ENCODE measurements around the gene UMODL1.
"Not testable (repeated sequence)": the region's sequence is repeated elsewhere in the genome, so short reads cannot be mapped to it uniquely, and the experiment has no call there.

The UMODL1 gene

DNA sequence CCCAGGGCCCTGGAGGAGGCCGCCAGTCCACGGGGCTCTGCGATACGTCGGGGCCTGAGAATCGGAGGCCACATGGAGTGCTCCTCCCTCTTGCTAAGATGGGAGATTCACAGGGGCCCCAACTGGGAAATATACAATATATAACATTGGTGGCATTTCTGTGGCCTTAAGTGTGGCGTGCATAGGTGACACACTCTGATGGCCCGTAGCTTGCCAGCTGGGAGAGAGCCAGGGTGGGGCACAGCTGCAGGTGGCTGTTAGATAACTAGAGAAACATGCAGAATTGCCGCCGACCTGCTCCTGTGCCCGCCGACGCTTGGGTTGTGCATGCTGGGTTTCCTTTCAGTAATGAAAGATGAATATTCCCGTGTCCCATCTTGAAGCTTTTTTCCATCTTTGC lies 30.1 kb downstream of the UMODL1 start:
- no peak for DNase-seq

DNA sequence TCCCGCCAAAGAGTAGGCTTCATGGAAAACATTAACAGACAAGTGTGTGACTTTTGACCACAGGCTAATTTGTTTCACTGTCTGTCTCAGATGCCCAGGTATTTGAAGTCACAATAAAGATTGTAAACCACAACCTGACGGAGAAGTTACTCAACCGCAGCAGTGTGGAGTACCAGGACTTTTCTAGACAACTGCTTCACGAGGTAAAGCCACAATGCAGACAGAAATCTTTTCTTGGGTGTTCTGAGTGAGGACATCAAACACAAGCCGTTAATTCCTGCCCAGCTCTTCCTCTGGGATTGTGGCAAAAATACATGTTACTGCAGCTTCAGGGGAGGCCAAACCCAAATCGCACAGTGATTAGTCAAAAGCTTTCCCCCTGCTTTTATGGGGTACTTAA lies 31.0 kb downstream of the UMODL1 start:
- DNase-seq, result no peak

DNA sequence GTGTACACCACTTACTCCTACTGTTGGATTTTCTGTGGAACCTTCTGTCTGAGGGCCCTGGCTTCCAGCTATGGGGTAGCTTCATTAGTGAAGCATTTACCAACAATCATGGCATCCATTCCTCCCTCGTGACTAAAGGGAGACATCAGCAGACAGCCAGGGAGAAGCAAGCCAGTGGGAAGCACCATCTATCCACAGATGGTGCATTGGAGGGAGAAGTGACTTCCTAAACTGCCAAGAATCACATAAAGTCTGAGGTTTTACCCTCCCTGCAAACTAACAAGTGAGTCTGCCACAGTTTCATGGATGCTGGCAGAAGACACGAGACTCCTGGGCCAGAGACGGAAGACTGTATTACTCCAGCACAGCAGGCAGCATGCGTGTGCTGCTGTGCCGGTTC lies 31.4 kb downstream of the UMODL1 start:
- DNase-seq, result no peak

DNA sequence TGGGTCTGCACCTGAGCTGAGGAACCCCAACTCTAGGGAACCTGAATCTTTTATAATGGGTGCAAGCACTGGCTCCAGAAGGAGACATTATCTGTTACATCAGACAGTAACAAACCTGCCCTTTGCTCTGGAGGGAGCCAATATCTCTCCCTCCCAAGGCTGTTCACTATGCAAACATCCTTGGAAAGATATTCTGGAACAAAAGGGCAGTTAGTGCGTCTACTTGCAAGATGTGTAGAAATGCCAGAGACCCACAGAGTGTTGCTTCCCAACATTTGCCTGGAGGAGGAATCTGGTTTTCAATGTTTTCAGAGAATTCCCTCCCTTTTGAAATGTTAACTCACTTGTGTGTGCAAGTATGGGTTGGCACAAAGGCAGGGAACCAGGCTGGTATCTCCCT lies 31.9 kb downstream of the UMODL1 start:
- DNase-seq, result no peak

DNA sequence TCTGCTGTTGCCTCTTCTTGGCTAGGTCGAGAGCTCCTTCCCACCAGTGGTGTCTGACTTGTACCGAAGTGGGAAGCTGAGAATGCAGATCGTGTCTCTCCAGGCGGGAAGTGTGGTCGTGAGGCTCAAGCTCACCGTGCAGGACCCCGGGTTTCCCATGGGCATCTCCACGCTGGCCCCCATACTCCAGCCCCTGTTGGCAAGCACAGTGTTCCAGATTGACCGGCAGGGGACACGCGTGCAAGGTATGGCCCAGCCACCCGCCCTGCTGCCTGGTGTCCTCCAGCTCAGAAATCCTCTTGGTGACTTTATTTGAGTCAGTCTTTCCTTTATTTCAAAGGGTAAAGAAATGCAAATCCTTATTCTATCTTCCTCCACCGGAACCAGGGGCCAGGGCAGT lies 32.7 kb downstream of the UMODL1 start:
- no peak for DNase-seq

DNA sequence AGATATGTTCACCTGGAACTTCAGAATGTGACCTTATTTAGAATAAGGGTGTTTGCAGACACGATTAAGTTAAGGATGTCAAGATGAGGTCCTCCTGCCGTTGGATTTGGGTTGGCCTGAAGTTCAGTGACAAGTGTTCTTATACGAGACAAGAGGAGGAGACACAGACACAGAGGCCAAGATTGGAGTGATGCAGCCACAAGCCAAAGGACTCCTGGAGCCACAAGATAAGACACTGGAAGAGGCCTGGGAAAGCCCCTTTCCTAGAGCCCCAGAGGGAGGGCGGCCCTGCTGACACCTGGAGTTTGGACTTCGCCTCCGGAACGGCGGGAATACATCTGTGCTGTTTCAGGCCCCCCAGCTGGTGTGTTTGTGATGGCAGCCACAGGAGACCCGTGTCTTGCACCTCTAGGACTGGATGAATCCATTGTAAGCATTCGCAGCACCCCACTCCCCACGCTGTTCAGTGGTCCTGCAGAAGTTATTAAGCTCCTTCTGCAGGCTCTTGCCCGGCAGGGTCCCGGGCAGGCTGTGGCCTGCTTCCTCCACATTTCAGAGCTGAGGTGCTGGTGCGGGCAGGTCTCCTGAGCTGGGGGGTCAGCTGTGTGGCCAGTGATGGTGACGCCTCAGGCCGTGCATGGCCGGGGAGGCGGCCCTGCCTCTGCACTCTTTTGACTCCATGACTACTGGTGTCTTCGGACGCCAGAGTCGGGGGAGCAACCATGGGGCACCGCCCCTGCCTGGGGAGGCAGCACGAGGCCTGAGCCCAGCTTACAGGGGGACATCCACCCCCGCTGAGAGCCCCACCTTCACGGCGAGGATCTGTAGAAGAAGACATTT lies 34.6 kb downstream of the UMODL1 start:
- no peak for DNase-seq

DNA sequence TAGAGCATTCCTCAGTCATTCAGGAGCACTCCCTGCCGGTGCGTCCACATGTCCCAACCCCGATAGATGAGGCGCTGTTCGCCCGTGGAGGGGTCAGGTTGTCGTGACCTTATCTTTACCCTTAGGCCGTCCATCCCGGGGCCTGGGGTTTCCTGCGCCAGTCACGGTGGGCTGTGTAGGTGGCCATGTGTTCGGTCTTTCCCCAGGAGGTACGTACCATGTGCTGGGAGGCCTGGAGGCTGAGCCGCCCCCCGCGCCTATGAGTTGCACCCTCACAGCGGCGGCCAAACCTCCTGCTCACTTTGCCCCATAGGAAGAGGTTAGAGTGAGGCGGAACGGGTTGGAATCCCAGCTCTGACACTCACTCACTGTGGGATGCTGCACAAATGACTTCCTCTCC lies 35.3 kb downstream of the UMODL1 start:
- DNase-seq, result no peak

DNA sequence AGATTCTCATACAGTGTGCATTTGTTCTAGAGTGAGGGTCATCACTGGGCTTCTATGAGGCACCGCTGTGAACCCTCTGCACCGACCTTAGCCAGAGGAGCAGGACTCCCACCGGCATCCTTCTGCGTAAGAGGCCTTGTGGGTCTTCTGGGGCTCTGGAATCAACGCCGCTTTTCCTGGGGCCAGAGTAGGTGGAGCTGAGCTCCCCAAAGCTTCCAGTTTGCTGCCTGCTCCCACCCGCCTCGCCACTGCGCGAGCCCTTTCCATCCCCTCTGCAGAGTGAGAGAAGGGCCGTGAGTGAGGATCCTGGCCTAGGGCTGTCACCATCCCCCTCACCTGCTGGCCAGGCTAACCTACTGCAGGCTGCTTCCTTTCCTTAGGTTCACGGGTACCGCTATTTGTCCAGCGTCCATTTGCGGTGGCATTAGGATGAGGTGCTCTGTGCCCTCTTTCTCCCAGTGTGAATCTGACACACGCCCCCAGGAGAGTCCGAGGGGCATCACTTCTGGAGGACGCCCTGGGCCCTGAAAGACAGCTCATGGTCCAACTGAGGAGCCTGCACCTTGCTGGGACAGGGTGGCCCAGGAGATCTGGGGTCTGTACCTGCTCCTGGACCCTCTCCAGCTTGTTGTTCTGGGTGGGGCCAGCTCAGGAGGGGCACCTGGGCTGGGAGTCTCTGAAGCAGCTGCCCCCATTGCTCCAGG lies 36.2 kb downstream of the UMODL1 start:
- no peak for DNase-seq

DNA sequence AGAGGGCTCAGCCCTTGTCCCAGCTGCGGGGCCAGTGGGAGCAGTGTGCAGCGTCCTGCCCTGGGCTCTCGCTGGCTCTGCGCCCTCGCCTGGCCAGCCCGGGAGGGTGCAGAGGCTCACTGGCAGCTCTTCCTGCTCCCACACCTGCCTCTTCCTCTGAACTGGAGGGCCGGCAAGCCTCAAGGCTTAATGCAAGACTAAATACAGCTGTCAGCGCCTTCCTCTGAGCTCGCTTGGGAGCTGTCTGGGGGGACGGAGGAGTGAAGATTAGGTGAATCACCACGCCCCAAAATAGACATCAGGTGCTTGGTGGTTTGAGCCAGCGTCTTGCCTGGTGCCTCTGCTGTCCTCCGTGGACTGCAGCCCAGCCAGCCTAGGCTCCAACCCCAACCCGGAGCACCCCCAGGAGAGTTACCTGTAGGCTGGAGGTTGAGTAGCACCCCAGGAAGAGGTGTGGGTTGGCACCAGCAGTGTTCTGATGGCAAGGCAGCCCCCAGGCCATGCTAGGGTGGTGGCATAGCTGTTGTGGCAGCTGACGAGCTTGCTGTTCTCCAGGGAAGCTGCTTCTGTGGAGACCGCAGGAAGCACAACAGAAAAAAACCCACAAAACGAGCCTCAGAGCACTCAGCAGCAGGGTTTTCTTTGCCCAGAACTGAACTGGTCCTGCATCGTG lies 36.9 kb downstream of the UMODL1 start:
- no peak for DNase-seq

DNA sequence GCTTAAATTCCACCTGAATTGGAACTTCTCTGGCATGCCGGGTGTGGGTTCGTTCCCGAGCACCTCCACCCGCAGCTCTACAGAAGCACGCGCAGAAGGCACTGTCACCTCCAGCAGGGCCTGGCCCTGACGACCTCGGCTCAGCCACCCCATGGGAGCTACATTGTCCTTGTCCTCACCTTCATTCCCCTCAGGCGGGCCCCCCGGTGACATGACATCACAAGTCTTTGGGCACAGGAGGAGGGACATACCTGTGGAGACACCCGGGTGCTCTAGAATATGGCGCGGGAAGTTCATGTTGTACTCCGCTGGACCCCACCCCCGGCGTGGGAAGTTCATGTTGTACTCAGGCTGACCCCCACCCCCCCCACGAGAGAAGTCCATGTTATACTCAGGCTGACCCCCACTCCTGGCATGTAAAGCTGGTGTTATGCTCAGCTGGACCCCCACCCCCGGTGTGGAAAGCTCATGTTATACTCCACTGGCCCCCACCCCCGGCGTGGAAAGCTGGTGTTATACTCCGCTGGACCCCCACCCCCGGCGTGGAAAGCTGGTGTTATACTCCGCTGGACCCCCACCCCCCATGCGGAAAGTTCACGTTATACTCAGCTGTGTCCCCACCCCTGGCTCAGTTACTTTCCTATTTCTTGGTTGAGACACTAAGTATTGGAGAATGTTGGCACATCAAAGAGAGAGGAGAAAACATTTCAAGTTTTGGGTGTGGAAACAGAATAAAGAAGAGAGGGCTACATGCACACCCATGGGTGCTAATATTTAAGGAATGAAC lies 37.6 kb downstream of the UMODL1 start:
- no peak for DNase-seq

DNA sequence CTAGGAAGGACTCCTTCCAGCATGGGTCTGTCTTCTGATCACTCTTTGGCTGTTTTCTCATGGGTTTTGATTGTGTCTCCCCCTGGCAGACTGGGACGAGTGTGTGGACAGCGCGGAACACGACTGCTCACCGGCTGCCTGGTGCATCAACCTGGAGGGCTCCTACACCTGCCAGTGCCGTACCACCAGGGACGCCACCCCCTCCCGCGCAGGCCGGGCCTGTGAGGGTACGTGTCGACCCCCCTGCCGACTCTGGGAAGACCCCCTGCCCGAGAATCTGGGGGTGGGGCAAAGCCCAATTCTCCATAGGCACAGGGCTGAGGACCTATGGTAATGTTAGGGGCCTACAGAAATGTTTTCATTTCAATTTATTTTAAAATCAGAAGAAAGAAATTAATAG lies 38.4 kb downstream of the UMODL1 start:
- DNase-seq, result no peak

DNA sequence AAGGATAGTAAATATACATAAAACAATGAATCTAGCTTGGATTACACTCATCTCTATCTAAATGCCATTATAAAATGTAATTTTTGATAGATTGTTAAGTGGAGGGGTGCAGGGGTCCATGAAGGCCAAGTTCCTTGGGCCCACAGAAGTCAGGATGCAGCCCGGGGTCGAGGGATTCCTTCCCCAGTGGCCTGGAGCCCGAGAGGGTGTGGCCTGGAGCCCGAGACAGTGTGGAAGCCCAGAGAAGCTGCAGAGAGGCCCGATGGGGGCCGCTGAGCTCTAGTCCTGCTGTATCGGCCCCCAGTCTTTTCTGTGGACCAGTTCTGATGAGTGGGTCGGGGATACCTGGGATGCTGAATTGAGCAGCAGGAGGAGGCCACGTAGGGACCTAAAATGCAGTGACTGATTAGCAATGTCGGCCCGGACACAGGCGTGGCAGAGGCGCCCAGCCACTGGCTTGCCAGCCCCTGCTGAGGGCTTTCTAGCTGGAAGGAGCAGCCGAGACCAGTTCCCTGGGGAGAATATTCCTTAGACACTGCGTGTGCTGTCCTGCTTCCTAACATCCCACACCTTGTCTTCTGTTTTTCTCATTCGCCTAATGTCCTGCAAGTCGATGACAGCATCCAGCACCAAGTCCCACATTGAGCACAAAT lies 38.9 kb downstream of the UMODL1 start:
- no peak for DNase-seq

DNA sequence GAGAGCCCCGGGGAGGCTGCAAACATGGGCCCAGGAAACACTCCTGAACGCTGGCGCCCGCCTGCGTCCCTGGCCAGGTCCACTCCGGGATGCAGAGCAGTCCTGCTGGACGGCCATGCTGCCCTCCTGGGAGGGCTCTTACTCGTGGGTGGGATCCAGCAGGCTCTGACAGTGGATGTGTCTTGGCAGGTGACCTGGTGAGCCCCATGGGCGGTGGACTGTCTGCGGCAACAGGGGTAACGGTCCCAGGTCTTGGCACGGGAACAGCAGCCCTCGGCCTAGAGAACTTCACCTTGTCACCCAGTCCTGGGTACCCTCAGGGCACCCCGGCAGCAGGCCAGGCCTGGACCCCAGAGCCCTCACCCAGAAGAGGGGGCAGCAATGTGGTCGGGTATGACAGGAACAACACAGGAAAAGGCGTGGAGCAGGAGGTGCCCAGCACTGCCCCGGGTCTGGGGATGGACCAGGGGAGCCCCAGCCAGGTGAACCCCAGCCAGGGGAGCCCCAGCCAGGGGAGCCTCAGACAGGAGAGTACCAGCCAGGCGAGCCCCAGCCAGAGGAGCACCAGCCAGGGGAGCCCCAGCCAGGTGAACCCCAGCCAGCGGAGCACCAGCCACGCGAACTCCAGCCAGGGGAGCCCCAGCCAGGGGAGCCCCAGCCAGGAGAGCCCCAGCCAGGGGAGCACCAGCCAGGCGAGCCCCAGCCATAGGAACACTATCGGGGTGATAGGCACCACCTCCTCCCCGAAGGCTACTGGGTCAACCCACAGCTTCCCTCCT lies 39.8 kb downstream of the UMODL1 start:
- no peak for DNase-seq

DNA sequence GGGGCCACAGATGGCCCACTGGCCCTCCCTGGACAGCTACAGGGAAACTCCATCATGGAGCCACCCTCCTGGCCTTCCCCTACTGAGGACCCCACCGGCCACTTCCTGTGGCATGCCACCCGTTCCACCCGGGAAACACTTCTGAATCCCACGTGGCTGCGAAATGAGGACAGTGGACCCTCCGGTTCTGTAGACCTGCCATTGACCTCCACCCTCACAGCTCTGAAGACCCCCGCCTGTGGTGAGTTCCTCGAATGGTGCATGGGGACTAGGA lies 40.3 kb downstream of the UMODL1 start:
- DNase-seq, result no peak

DNA sequence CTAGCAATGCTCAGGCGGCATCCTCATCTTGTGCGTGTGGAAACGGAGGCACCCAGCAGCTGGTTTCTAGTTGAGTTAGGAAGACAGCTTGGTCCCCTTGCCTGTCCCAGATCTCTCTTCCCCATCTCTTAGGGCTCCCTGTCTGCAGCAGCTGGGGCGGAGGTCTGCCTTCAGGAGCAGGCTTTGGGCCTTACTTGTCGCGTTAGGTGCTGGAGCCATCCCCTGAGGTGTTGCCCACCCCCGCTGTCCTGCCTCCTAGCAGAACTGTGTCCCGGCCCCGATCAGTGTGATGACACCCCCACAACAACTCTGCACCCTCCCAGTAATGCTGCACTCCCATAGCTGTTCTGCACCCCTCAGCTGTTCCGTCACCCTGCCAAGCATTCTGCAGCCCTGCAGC lies 40.7 kb downstream of the UMODL1 start:
- DNase-seq, result no peak

DNA sequence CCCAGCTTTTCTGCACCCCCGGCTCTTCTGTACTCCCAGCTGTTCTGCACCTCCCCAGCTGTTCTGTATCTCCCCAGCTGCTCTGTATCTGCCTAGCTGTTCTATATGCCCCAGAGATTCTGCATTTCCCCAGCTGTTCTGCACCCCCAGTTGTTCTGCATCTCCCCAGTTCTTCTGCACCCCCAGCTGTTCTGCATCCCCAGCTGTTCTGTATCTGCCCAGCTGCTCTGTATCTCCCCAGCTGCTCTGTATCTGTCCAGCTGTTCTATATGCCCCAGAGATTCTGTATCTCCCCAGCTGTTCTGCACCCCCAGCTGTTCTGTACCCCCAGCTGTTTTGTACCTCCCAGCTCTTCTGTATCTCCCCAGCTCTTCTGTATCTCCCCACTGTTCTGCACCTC lies 41.1 kb downstream of the UMODL1 start:
- DNase-seq, result no peak

DNA sequence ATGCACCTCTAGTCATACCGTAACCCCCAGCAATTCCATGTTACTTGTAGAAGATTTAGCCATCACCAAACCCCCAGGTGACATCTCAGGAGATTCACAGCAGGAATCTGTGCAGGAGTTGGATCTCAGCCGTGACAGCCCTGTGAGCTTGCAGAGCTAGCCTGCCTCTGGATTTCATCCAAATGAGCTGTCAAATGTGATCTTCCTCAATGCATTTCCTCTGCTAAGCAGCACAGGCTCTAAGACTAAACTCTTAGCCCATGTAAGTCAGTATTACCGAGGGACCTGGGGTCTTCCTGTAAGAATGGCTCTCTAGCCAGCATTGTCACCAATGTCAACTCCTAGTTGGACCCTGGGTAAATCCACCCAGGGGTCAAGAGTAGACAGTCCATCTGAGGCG lies 41.7 kb downstream of the UMODL1 start:
- no peak for DNase-seq

DNA sequence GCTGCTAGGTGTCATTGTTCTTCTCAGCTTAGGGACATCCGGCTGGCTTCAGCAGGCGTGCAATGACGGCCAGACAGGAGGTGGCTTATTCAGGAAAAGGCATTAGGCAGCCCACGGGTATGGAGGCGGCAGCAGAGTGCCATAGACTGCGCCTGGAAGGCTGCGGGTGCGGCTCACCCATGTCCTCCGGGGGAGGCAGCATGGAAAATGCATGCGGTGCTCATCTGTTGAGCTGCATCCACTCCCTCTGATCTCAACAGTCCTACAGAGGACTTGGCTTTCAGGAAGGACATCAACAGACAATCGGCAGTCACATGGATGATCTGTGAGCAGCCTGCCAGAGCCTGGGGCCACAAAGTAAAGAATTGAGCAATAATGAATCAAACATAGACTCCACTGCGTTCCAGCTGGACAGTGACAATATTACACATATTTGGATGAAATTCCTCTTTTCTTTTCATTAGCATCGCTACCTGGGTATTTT lies 42.9 kb downstream of the UMODL1 start:
- DNase-seq, result no peak

DNA sequence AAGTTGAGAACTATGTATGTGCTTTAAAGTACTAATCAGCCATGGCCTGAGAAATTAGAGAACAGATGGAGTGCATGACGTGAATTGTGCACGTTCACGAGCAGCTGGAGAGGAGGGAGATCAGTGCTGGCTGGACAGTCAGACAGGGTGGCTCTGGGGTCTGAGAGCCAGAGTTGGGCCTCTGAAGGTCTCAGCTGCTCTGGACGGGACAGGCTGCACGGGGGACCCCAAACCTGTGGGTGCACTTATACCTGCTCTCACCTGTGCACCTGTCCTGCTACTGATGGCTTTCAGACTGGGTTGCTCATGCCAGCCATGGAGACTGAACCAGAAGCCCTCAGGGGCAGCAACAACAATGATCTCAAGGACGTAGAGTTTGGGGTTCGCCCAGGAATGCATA lies 43.5 kb downstream of the UMODL1 start:
- DNase-seq, result no peak

DNA sequence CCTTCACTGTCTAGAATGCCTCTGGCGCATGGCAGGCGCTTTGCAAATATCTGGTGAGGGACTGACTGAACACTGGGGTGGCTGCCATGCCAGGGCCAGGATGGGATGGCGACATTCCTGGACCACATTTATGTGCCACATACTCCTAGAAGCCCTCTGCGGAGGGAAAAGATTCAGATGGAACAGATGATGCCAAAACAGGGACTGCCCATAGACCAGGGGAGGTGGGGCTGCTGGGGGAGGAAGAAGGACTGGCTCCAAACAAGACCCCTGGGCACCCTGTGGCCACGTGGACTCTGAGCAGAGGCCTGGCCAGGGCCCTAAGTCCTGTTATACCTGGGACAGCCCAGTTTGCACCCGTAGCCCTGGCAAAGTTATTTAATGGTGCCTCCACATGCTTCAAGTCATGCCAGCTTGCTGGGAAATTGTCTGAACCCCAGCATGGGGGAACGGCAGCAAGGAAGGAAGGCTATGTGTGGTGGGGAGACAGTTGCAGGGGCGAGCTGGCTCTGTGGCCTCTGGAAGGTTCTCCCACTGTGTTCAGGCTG lies 44.1 kb downstream of the UMODL1 start:
- no peak for DNase-seq

DNA sequence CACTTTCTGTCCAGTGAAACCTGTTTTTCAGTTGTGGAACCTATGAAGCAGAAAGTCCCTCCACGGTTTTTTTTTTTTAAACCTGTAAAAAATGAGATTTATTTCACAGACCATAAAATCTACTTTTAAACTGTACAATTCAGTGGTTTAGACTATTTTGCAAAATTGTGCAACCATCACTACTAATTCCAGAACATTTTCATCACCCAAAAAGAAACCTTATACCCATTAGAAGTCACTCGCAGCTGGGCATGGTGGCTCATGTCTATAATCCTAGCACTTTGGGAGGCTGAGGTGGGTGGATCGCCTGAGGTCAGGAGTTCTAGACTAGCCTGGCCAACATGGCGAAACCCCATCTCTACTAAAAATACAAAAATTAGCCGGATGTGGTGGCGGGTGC lies 45.4 kb downstream of the UMODL1 start:
- DNase-seq, result not testable (repeated sequence)
